Bone marrow (tissue), 2 donors: ENCODE data around the gene NUDT10.
"Not testable (repeated sequence)": the region's sequence is repeated elsewhere in the genome, so short reads cannot be mapped to it uniquely, and the experiment has no call there.

Source experiments
- DNase-seq, 2 donors: peaks; one replicate each; lab custom pipeline; 2025; lab: John Stamatoyannopoulos, UW

The NUDT10 gene

DNA sequence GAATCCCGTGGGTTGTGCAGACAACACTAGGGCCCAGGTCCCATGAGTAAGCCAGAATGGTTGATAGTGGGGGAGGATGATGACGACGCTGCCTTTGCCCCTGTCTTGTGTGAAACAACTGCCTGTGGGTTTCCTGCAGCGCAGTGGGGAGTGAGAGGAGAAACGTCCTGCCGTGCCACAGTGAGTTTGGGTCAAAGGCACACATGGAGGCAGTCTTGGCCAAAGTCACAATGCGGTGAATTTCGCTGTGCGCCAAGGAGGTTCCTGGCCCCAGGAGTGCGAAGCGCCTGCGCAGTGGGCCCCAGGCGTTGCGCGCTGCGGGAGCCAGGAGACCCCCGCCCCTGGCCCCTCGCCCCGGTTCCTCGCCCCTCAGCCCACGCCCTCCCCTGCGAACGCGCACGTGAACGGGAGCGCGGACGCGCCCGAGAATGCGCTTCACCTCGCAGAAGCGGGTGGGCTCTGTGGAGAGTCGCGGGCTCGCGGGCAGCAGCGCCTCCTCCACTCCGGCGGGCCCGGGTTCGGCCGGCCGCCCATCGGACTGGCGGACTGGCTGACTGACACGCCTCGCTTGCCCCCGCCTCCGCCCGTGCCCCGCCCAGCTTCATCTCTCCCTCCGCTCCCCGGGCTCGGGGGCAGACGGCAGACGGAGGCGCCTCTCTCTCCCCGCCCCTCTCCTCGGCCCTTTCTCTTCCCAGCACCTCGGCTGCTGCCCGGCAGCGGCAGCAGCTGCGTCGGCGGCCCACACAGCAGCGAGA lies at the start of gene NUDT10:
Gene NUDT10 (plus strand): TSS at position 635 of the 755 bp plus-strand sequence. CDS start 144 bp downstream, outside the sequence.
- DNase-seq, result no peak

DNA sequence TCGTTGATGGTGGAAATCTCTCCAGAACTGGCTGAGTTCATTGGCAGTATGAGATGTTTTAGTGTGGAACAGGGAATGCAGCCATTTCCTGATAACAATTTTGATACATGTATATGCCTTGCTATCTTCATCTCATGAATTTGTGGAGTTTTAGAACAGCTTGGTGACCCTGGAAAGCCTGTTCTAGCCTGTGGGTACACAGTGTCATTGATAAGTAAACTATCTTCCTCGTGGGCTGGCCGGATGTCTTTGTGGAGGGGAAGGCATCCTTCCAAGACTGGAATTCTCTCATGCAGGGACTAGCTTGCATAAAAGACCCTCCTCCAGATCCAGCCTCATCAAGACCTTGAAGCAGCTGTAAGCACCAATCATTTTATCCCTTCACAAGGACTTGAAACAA lies 40.2 kb upstream of the NUDT10 start:
- DNase-seq, result no peak

- no peak for DNase-seq
These were observed 36.5 kb upstream of the NUDT10 start for GRCh38 chrX:51296138-51296537.

DNA sequence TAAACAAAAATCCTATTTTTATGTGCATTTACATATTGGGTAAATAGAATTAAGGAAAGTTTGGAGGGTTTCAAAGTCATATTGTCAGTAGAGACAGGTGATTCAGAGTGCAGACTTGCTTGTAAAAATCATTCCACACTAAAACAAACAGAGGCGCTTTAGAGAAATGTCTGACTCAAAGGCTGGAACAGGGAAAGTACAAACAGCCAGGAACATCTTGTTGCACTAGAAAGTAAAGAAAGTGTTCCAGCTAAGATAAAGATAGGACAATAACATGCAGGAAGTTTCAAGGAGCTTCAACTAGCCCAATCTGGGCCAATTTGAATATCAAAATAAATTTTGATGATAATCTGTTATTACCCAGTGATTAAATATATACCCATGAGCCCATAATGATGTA lies 16.4 kb upstream of the NUDT10 start:
- DNase-seq, result no peak

DNA sequence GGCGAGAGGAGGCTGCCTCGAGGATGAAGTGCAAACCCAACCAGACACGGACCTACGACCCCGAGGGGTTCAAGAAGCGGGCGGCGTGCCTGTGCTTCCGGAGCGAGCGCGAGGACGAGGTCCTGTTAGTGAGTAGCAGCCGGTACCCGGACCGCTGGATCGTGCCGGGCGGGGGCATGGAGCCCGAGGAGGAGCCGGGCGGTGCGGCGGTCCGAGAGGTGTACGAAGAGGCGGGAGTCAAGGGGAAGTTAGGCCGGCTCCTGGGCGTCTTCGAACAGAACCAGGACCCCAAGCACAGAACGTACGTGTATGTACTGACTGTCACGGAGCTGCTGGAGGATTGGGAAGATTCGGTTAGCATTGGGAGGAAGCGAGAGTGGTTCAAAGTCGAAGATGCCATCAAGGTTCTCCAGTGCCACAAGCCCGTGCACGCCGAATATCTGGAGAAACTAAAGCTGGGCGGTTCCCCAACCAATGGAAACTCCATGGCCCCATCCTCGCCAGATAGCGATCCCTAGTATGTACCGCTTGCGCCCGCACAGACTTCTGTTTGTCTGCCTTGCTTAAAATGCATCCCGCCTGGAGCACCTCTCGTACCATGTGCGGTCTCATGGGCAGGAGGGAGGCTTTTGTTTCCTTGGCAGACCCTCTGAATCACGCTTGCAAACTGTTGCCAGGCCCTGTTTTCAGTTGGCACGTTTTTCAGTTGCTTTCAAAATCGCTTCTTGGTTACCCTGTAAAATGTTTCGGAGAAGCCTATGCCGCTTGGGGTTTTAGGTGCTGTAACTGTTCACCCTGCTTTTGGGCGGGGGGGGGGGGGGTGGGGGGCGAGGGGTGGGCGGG lies 542 bp downstream of the NUDT10 start:
- not testable (repeated sequence) for DNase-seq

DNA sequence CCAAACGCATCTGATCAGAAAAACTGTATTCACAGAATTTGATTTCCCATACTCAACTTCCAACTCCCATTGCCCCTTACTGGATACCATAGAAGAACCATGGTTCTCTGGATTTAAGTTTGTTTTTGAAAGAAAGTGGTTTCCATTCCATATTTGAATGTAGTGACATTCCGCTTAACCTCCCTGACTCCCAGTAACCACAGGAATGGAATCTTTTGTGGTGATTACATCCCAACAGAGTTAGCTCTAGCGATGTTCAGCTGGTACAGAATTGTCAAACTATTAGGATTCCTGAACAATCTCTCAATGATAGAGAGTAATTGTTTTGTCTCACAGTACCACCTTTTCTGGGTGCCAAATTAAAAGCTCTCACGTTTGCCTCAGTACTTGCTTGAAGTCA lies 1.7 kb downstream of the NUDT10 start:
- no peak for DNase-seq

DNA sequence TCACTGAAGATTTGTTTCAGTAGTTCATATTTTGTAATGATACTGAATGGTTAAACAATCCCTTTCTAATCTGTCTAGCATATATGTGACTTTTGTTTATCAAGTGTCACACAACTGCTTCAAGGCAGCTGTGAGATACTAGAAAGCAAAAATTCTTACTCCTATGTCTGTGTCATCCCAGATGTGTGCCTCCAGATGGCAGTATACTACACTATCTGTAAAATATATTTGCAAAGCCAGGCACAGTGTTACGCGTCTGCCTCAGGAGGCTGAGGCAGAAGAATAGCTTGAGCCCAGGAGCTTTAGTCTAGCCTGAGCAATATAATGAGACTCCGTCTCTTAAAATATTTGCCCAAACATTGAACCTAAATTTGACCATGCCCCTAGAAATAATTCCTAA lies 4.0 kb downstream of the NUDT10 start:
- peak in 1 of 2 donors; percentile 2 for DNase-seq

- no peak for DNase-seq
These were observed 28.6 kb downstream of the NUDT10 start for GRCh38 chrX:51361251-51361650.

- no peak for DNase-seq
These were observed 44.0 kb downstream of the NUDT10 start for GRCh38 chrX:51376672-51377071.
